HG02798 (cell line): ENCODE results near the gene COL4A1.

Experiments used
- ATAC-seq: cut with Tn5 transposase; IDR thresholded peaks from one replicate; pipeline ENCODE4 v1.9.1; 2021; ENCODE audit warnings: mild to moderate bottlenecking; ENCODE audit not compliant: unreplicated experiment, poor library complexity

Gene COL4A1

DNA sequence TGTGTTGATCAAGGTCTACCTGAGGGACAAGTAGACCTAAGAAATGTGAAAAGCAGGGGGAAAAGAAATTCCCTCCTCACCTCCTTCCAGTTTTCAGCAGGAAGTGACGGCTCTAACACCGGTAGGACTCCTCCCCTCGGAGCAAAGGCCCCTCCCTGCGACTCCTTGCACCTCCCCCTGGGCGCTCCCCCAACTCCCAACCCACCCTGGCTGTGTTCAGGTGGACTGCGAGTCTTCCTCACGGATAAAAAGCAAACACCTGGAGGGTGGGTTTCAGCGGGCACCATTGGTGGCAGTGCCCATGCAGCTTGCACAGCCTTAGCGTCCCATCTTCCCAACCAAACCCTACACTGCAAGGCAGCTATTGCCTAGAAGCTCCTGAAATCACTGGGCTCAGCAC, 124.5 kb downstream of the COL4A1 start:
- no peak for ATAC-seq

DNA sequence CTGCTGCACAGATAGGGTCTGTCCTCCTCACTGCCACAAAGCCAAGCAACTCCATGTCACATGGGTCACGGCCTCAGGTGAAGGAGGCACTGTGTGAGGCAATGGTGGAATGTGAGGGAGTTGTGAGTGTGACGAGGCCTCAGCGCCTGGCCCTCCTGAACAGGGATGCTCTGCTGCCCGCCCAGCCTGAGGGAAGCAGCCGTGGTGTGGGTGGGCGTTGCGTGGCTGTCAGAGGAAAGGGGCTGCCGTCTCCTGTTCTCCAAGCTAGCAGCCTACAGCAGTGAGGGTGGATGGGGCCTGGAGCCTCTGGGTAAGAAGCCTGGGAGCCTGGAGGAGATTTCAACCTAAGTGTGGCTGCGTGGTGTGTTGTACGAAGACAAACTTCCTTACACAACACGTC, 125.0 kb downstream of the COL4A1 start:
- ATAC-seq, result no peak

DNA sequence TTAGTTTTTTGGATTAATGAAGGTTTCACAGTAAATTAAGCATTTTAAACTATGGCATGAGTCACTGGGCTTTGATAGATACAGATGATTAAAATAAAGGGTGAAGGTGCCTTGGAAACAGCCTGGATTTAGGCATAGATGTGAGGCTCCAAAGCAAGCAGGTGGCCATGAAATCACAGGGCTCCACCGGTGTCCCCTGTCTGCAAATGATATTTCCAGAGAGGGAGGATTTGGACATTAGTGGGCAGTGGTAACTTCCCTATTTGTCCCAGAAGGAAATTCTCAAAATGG, 127.2 kb downstream of the COL4A1 start:
- ATAC-seq, result no peak

DNA sequence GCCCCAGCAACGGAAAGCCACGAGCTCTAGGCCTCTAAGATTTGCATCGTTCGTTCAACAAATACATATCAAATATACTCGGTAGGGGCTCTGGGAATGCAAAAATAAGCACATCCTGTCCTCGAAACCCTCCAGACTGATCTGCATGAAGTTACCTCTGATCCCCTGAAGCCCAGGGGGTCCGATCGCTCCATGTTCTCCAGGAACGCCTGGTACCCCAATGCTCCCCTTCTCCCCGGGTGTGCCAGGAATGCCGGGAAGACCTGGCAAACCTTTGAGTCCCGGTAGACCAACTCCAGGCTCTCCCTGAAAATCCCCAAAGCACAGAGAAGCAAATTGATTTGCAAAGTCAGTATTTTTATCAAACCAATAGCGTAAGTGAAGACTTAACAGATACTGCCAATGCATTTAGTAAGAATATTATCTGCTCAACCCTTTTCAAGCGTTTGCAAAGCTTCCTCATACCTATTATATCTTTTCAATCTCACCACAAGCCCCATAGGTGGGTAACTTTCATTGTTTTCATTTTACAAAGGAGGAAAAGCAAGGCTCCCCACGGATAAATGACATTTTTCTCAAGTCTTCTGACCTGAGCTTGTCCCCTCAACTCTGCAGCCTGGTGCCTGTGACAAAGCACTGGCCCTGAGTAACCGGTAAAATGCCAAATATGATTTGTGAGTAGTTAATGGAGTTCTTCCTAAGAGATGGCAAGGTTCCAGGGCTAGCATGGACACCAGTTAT, 127.7 kb downstream of the COL4A1 start:
- no peak for ATAC-seq

DNA sequence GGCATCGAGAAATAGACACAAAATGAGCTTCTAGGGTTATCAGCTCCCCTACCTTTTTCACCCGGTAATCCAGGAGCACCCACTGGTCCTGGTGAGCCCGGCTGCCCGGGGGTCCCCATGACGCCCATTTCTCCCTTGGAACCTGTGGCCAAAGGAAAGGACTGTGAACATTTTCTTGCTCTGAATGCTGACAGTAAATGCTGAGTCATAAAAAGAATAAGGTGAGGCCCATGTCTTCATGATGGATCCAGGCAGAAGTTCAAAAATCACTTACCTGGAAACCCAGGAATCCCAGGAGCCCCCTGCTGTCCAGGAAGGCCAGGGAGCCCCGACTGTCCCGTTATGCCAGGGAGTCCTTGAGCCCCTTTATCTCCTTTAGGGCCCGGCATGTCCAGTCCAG, 129.2 kb downstream of the COL4A1 start:
- no peak for ATAC-seq

DNA sequence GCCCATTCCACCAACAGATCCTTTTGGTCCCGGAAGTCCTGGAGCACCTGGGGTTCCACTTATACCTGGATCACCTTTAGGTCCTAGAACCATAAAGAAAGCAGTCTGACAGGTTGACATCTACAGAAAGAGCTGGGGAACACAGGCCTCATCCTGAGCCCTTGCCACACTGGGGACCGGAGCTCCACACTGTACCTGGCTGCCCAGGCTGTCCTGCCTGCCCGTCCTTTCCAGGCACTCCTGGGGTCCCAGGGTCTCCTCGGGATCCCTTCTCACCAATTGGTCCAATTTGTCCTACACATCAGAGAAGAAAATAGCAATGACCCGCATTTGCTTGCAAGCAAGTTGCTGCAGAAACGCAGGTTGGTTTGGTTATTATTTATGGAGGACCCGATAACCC, 130.5 kb downstream of the COL4A1 start:
- no peak for ATAC-seq

DNA sequence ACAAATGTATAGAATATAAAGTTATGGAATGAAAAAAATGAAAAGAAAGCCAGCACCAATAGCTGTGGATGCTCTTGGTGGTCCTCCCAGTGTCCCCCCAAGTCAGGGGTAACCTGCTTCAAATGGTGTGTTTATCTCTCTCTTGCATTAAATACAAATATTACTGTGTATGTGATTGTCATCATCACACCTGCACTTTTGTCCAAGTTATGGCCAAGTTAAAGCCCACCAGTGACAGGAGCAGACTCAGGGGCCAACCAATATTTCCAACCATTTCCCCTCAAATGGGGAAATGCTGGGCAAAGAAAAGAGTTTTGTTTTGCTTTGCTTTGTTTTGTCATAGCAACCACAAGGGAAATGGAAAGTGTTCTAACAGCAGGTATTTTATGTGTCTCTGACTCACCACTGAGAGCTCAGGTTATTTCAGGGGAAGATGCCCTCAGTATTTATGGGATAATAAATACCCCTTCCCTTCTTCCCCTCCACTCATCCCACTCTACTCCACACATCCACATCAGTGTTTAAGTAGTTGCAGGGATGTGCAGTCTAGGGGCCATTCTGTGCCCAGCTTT, 133.6 kb downstream of the COL4A1 start:
- ATAC-seq, result no peak

DNA sequence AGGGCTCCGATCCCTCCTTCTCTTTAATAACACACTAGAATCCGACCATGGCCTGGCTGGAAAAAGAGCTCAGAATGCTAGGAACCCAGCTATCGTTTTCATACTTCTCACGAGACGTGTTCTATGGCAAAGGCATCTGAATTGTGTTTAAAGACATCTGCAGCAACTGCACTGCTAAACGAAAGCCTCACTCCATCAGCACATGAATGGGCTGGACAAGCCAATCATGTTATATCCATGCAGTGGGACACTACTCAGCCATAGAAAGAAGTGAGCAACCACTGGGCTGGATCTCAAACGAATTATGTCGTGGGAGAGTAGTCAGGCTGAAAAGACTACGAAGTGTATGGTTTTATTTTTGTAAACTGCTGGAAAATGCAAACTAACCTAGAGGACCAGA, 136.1 kb downstream of the COL4A1 start:
- ATAC-seq, result no peak

DNA sequence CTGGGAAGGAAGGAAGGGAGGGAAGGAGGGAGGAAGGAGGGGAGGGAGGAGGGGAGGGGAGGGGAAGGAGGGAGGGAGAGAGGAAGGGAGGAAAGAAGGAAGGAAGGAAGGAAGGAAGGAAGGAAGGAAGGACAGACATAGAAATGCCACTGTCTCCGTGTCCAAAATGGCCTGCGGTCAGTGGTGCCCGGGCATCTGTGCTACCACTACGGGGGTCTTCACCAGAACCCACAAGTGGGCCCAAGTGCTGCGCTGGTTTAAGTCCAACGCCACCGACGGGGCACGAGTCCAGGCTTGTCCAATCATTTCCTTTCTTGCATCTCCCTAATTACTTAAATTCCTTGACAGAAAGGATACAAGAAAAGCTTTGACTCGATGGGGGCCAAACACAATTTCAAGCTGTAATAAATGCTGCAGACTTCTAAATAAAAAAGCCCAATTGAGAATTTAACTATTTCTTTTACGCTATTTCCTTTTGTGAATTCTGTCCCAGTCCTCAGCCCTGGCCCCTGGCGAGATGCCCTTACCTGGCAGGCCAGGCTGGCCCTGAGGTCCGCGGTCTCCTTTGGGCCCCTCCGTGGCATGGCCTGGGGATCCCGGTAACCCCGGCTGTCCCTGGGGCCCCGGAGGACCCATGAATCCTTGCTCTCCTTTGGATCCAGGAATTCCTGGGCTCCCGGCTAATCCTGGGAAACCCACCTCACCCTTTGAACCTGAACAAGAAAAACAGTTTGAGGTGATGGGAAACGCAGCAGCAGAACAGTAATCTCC, 136.8 kb downstream of the COL4A1 start:
- no peak for ATAC-seq

DNA sequence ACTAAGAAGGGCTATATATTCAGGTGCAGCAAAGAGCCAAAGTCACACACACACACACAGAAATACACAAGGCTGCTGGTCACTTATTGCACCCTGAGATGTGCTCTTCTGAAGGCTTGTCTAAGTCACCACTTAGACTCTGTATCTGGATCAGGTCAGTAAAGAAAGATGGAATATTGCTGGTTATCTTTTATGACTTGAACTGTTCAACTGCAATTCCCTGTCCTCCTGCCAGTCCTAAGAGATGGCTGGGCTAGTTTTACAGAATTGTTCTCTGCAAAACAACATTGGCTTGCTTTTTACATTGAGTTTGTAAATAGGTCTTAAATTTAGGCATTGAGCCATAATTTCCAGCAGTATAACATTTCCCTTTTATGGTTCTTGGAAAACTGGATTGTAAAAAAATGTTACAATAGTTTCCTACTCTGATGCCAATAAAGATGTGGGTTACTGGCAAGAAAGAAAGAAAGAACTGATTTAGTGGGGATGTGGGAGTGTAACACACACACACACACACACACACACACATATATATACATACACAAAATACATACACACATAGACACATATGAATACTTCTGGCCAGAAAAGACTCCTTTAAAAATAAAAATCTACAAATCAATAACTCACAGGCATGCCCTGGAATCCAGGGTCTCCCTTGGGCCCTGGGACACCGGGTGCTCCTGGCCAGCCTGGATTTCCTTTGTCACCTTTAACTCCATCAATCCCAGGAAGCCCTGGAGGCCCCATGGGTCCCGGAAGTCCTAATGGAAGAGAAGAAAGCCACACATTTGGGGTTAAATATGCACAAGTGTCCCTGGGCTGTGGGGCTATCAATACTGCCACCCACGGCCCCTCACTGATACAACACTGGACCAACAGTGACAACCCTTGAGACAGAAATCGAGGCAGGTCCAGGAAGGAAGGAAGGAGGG, 137.7 kb downstream of the COL4A1 start:
- no peak for ATAC-seq

DNA sequence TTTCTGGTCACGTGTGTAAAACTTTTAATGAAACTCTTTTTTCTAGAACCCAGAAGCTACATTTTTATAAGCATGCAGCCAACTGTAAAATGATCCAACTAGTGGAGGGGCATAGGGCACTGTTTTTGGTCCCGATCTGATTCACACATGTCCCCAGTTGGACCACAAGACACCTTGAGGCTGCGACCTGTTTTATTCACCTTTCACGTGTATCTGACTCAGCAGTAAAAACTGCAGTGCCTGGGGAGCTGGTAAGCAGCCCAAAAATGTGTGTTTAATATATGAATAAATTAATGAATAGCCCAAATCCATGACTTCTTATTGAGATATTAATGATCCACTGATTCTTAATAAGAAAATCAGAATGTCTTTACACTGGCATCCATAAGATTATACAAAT, 140.4 kb downstream of the COL4A1 start:
- ATAC-seq, result no peak

DNA sequence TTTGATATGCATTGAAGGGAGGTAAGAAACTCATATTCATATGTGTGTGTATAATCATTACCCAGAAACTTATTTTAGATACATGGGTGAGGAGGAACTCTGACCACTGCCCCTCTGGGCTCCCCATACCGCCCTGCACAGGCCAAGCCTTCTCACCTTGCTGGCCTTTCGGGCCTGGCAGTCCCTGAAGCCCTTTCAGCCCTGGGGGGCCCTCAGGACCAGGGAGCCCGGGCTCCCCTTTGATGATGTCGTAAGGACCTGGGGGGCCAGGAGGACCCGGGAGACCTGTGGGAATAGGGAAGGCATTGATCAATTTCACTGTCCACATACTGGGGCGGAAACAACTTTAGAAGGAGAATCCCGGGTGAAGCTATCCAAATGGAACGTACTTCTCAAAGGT, 142.3 kb downstream of the COL4A1 start:
- ATAC-seq, result no peak

DNA sequence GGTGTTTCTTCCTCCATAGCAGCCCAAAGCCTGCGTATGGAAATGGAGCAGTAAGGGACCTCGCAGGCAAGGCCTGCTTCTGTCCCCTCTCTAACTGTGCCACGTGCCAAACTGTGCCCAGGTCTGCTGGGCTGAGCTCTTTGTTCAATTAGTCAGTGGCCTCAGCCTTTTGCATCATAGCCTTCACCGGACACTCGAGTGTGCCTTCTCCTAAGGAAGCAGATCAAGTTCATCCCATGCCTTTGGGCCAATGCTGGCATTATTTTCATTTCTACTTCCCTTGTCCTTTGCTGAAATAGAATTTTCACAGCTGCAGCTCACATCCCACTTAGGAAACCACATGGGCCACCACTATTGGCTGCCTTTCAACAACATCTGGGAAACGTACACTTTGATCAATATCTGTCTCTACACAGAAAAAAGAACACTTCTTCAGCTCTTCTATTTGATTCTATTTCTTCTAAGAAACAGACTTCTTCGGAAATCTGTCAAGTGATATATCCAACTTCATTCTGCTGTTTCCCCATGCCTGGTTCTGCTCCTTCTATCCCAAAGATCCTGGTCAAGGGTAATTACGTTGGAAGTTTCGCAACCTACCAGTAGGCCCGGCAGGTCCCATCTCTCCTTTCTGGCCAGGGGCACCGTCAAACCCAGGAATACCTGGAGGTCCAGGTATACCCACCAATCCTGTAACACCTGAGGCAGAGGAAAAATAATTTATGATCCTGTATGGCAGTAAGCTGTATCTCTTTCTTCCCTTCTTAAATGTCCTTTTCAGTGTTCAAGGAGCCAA, 143.9 kb downstream of the COL4A1 start:
- no peak for ATAC-seq

DNA sequence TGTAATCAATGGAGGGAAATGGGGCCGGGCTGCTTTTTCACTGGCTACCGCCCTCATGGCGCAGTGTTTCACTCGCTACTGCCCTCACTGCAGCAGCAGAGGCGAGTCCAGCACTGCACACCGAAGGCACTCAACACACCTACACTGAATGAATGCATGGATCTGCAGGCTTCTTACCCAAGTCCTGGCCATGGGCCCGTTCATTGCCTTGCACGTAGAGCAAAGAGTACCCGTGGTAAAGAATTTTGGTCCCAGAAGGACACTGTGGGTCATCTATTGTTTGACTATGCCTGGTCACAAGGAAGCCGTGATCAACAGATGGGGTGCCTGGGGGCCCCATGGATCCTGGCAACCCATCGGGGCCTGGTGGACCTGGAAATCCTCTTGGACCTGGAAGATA, 144.9 kb downstream of the COL4A1 start:
- ATAC-seq, result no peak

DNA sequence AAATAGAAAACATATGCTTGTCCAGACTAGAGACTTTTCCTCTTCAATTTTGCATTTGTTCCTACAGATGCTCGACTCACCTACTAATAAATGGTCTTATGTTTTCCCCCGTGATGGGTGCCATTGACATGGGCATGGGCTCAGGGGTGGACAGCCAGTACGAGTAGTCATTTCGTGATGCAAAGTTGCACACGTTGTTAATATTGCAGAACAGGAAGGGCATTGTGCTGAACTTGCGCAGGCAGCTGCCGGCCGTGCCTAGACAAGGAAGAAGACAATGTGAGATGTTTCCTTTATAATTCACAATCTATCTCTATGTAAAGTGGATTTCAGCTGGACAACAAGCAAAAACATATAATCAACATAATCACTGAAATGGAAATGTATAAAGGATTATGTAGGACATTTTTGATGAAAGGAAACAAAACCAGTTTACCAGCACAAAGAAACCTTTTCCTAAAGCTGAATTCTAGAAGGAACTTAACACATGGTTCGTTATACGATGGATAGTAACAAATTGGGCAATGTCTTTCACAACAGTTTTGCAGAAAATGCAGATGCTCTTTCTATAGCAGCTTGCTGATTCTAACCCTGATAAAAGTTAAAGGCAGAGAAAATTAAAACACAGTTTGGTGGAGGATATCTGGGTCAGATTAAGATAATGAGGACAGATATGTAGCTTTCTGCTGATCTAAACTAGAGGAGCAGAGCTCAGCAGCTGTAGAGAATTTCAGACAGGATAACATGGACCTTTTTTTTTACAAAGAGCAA, 145.7 kb downstream of the COL4A1 start:
- ATAC-seq, result no peak

DNA sequence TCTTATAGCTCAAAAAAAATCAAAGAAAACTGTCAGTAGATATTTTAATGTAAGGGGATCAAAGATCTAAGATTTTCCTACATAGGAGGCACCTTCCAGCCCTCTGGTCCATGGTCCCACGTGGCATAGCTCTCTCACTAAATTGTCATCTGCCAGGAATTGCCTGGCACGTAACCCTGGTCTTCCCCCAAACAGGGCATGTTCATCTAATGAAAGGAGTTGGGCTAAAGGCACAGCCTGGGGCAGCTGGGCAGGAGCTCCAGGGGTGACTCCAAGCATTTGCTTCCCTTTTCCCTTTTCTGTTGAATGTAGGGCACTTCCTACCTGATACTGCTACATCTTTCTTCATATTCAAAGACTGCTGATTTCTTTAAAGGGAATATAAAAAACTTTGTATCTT, 148.7 kb downstream of the COL4A1 start:
- ATAC-seq, result no peak

DNA sequence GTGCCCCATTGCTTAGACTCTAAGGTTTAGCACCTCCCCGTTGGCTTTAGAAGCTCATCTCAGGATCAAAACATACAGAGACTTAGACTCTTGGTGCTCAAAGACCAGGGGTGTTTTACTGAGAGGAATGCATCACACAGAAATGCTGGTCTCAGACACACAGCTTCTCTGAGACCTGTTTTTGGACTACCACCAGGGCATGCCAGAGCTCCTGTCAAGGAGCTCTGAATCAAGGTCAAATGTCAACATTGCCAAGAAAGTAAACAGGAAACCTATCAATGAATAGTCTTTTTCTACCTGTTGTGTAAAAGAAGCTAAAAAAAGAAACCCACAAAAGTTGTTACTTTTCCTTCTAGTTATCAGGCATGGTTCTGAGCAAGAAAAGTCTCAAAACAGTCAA, 149.2 kb downstream of the COL4A1 start:
- ATAC-seq, result no peak

DNA sequence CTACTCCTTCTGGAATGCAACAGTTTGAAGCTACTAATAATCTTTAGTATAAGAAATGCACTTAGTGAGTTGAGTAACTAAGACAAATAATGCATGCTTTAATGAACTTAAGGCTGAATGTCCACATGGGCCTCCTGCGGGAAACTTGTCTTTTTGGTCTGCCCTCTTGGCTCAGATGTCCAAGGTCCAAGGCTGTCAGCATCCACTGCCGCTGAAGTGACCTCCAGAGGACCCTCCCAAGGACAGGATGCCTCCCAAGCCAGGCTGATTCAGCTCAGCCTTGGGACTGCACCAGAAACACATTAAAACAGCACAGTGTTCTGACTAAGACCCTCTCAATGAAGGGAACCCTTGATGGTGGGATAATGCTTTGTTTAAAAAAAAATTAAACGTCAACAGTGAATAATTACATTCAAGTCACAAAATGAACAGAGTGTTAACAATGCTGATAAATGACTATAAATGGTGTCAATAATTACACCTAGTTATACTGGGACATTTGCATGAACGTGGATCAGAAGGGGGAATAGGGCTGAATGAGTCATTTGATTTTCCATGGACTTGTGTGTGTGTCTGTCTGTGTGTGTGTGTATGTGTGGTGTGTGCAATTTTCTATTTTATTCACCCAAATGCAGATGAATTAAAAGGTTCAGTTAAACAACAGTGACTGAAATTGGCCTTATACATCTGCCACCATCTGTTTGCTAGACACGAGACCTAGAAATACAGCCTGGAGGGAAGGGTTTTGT, 150.5 kb downstream of the COL4A1 start:
- ATAC-seq, result no peak

DNA sequence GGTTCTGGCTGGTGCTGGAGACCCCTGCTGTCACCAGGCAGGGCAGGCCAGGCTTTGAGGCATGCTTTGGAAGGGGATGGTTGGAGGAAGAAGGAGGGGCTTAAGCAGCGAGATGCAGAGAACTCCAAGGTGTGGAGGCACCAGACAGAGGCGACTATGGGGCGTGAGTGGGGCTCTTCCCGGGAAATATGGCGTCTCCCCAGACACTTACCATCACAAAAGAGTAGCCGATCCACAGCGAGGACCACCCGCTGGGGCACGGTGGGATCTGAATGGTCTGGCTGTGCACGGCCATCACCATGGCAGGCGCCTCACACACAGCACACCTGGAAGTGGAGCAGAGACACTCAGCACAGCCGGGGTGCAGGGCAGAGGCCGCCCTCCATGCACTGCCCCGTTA, 151.9 kb downstream of the COL4A1 start:
- no peak for ATAC-seq
